22Rv1 (cell line): ENCODE results near the gene PRUNE1.

Source experiments
- CTCF ChIP-seq: fragments of 450-650 bp; IDR thresholded peaks from 2 replicates; pipeline ENCODE4 v1.5.1; 2017; ENCODE audit warnings: mild to moderate bottlenecking
- ZFX ChIP-seq: fragments of 450-650 bp; IDR thresholded peaks from 2 replicates; pipeline ENCODE4 v1.6.1; 2017; ENCODE audit warnings: antibody characterized with exemption, borderline replicate concordance

- TF ChIP-seq CTCF (no peak), ZFX (no peak)
These were observed 58.9 kb downstream of the PRUNE1 start for GRCh38 chr1:151067185-151067584.
